Erythroblast (primary cell): Measurements from ENCODE around the gene UBE3D.

ENCODE experiments used
- GATA1 ChIP-seq: IDR thresholded peaks from 2 replicates; pipeline ENCODE4 v1.6.1; 2011; ENCODE audit warnings: low read depth, mild to moderate bottlenecking, control low read depth, low read length, moderate library complexity
- POLR2A ChIP-seq: IDR thresholded peaks from 2 replicates; pipeline ENCODE4 v1.6.1; 2011; ENCODE audit warnings: mild to moderate bottlenecking, low read length

GRCh38 chr6:83096791-83097190, 31.1 kb upstream of the UBE3D start:
- TF ChIP-seq POLR2A: no peak
- no peak for TF ChIP-seq GATA1
